DOHH2 (cell line): Measurements from ENCODE around the gene TMEM45A.

Experiments used
- EZH2phosphoT487 ChIP-seq: fragments of 200-600 bp; sonication (generic); IDR thresholded peaks from 2 replicates; pipeline ENCODE4 v1.6.1; 2017; ENCODE audit warnings: borderline replicate concordance, mild to moderate bottlenecking, antibody characterized with exemption, low read length, moderate library complexity, mixed read lengths
- TF ChIP-seq, protein P1 (sequence below): fragments of 200-600 bp; sonication (generic); IDR thresholded peaks from one replicate; pipeline ENCODE4 v1.5.1; 2014; ENCODE audit warnings: antibody characterized with exemption, mild to moderate bottlenecking, low read depth, low read length; ENCODE audit not compliant: poor library complexity, severe bottlenecking

DNA sequence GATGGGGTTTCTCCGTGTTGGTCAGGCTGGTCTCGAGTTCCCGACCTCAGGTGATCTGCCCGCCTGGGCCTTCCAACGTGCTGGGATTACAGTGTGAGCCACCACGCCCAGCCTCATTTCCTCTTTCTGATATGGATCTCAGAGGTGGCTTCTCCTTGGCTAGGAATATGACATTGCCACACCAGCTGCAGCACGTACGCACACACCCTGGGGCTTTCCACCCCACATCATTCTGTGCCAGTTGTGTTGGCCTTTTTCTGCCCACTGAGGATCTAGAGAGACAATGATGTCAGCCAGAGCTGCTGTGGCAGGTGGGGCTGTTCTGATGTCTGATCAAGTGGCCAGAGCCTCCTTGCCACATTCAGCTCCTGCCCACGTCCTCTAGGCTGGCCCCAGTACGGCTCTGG lies 29.0 kb downstream of the TMEM45A start:
- TF ChIP-seq EZH2phosphoT487, result no peak
- TF ChIP-seq, protein P1, sequence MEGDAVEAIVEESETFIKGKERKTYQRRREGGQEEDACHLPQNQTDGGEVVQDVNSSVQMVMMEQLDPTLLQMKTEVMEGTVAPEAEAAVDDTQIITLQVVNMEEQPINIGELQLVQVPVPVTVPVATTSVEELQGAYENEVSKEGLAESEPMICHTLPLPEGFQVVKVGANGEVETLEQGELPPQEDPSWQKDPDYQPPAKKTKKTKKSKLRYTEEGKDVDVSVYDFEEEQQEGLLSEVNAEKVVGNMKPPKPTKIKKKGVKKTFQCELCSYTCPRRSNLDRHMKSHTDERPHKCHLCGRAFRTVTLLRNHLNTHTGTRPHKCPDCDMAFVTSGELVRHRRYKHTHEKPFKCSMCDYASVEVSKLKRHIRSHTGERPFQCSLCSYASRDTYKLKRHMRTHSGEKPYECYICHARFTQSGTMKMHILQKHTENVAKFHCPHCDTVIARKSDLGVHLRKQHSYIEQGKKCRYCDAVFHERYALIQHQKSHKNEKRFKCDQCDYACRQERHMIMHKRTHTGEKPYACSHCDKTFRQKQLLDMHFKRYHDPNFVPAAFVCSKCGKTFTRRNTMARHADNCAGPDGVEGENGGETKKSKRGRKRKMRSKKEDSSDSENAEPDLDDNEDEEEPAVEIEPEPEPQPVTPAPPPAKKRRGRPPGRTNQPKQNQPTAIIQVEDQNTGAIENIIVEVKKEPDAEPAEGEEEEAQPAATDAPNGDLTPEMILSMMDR, result no peak
